Kidney (tissue), 14 donors: ENCODE results near the gene CTSL. TPM values are rescaled to one million over a fixed set of nuclear protein-coding genes. Genes with fewer than 3 reads are reported as not detected.

Experiments
- DNase-seq, 5 donors: peaks; one replicate each; pipeline ENCODE4 v3.0.0-alpha.2; 2013 to 2020
- FAIRE-seq: peaks from 2 replicates; lab custom pipeline; 2012; peaks lifted over from hg19 to GRCh38; lab: Jason Lieb, UNC
- H3K27ac ChIP-seq, 2 donors: one replicate each; pipeline ENCODE4 v1.7.0; 2013; ENCODE audit warnings: low read depth in 2 of 2, low read length in 2 of 2, inconsistent platforms in 1 of 2
- H3K27me3 ChIP-seq: one replicate; pipeline ENCODE4 v1.7.1; 2013; ENCODE audit warnings: low read length, inconsistent platforms; ENCODE audit not compliant: control insufficient read depth, insufficient read depth
- H3K36me3 ChIP-seq, 3 donors: one replicate each; pipeline versions ENCODE4 v1.7.0 to v1.7.1; 2013; ENCODE audit warnings: low read length in 3 of 3, control low read depth in 1 of 3, inconsistent platforms in 1 of 3; ENCODE audit not compliant: insufficient read depth in 3 of 3, control insufficient read depth in 2 of 3
- H3K4me1 ChIP-seq, 3 donors: one replicate each; pipeline versions ENCODE4 v1.7.0 to v1.7.1; 2013; ENCODE audit warnings: low read length in 3 of 3, inconsistent platforms in 1 of 3, low read depth in 1 of 3; ENCODE audit not compliant: control insufficient read depth in 2 of 3, insufficient read depth in 2 of 3
- H3K4me3 ChIP-seq, 3 donors: one replicate each; pipeline versions ENCODE4 v1.7.0 to v1.8.1; 2013; ENCODE audit warnings: low read length in 3 of 3, control low read depth in 1 of 3, inconsistent platforms in 1 of 3
- H3K9ac ChIP-seq, 3 donors: one replicate each; pipeline versions ENCODE4 v1.7.0 to v1.7.1; 2013; ENCODE audit warnings: low read length in 3 of 3, control low read depth in 1 of 3, inconsistent platforms in 1 of 3
- H3K9me3 ChIP-seq, 3 donors: one replicate each; pipeline versions ENCODE4 v1.7.0 to v1.7.1; 2013; ENCODE audit warnings: low read length in 3 of 3, control low read depth in 1 of 3, inconsistent platforms in 1 of 3; ENCODE audit not compliant: control insufficient read depth in 2 of 3, insufficient read depth in 1 of 3
- intact Hi-C: fragments of 100-400 bp; cut with DNase I; formaldehyde crosslinking; loops from one replicate; pipeline ENCODE4 v1.11.1; 2022
- polyA plus RNA-seq: library from polyadenylated mRNA; stranded (reverse); fragments of 350-450 nt; fragmentation: Illumina TruSeq; extraction: RNeasy Lipid Tissue Mini Kit (QIAGEN cat#74804); gene quantifications from one replicate; pipeline ENCODE4 v1.2.3, GENCODE V29; 2014; ENCODE audit warnings: low read depth, low replicate concordance; ENCODE audit not compliant: insufficient read depth
- total RNA-seq: library from RNA; stranded (reverse); fragmentation: NEBNext Ultra II Directional; extraction: Animal tissue kit (Norgen Biotek cat#: 25700); gene quantifications from one replicate; pipeline ENCODE4 v1.2.1, GENCODE V29; 2021
- TF ChIP-seq, protein P1 (sequence below): IDR thresholded peaks from 3 replicates; pipeline ENCODE4 v1.5.1; 2012; ENCODE audit warnings: mild to moderate bottlenecking, moderate library complexity, borderline replicate concordance; ENCODE audit not compliant: insufficient read depth; ENCODE audit errors: extremely low read depth
- donor health status: control.
- donor health status: control.
- donor health status: control.
- donor health status: control.
- donor health status: control.
- donor health status: DM: yes; HTN: yes; CAD: no.
- donor health status: Normal renal cell carcinoma (clear cell type).

CTSL gene
- total and polyA plus RNA-seq, 2 donors from 2014 or later: 139 to 237 TPM

DNA sequence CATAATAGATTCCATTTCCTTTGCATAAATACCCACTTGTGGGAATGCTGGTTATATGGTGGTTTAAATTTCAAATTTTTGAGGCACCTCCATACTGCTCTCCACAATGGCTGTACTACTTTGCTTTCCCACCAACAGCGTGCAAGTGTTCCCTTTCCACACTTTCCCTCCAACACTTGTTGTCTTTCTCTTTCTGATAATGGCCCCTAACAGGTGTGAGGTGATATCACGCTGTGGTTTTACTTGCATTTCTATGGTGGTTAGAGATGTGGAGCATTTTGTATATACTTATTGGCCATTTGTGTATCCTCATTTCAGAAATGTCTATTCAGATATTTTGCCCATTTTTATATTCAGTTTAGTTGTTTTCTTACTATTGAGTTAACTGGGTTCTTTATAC is 34.6 kb downstream of the CTSL start:
- TF ChIP-seq, protein P1, sequence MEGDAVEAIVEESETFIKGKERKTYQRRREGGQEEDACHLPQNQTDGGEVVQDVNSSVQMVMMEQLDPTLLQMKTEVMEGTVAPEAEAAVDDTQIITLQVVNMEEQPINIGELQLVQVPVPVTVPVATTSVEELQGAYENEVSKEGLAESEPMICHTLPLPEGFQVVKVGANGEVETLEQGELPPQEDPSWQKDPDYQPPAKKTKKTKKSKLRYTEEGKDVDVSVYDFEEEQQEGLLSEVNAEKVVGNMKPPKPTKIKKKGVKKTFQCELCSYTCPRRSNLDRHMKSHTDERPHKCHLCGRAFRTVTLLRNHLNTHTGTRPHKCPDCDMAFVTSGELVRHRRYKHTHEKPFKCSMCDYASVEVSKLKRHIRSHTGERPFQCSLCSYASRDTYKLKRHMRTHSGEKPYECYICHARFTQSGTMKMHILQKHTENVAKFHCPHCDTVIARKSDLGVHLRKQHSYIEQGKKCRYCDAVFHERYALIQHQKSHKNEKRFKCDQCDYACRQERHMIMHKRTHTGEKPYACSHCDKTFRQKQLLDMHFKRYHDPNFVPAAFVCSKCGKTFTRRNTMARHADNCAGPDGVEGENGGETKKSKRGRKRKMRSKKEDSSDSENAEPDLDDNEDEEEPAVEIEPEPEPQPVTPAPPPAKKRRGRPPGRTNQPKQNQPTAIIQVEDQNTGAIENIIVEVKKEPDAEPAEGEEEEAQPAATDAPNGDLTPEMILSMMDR: no peak

DNA sequence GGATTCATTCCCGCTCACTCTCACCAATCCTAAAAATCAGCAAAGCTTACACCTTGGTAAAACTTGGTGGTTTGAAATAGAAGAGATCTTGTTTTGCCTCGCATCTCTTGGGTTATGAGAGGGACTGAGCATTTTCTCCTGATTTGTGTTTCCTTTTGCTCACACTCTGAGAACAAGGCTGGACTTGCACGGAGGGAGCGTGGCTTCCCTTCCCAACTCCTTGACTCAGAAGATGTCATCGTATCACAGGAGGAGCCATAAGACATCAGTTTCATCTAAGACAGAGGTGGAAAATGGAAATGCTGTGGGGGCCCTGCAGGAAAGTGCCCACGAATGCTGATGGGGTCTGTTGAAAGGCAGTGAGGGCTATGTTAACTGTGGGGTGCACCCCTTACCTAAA is 37.4 kb downstream of the CTSL start:
- DNase-seq (no peak), FAIRE-seq (no peak)
- Histone ChIP-seq H3K27ac (no peak overlapping the region), H3K4me3 (no peak overlapping the region), H3K36me3 (no peaks in the 10 kb centered on the region), H3K27me3 (no peaks in the 10 kb centered on the region), H3K9ac (no peak overlapping the region), H3K4me1 (no peaks in the 10 kb centered on the region), H3K9me3 (peaks cover 0 to 2% (median 0%) of the 10 kb centered on the region in 3 donors)
- intact Hi-C loops: no loop called here
- TF ChIP-seq, protein P1: no peak

More for the DNA sequence above, 34.6 kb downstream of the CTSL start:
- Histone ChIP-seq H3K9ac (no peak overlapping the region), H3K4me3 (no peak overlapping the region), H3K9me3 (peaks cover 0 to 2% (median 0%) of the 10 kb centered on the region in 3 donors), H3K36me3 (no peaks in the 10 kb centered on the region), H3K27ac (no peak overlapping the region), H3K4me1 (no peaks in the 10 kb centered on the region), H3K27me3 (no peaks in the 10 kb centered on the region)
- DNase-seq (no peak), FAIRE-seq (no peak)
- intact Hi-C loops: no loop called here

DNA sequence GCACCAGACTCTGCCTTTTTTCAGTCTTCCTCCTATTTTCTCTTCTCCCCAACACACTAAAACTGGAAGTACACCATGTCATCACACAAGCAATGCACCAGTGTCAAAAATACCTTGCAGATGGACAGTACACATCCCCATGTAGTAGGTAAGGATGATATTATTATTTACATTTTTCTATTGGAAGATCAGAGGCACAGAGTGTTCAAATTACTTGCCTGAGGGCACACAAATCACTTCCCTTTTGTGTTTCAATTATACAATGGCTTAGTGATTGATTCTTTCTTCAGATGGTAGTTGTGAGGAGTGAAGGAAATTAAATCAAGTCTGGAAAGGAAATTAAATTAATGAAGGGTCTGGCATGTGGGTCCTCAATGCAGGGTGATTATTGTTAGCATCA is 39.6 kb downstream of the CTSL start:
- H3K9ac ChIP-seq: no peak overlapping the region
- H3K9me3 ChIP-seq: no peaks in the 10 kb centered on the region
- intact Hi-C loops: no loop called here
- no peaks in the 10 kb centered on the region for H3K36me3 ChIP-seq
- no peaks in the 10 kb centered on the region for H3K4me1 ChIP-seq
- no peak overlapping the region for H3K27ac ChIP-seq
- DNase-seq (no peak), FAIRE-seq (no peak)
- no peak overlapping the region for H3K4me3 ChIP-seq
- TF ChIP-seq, protein P1: no peak
- no peaks in the 10 kb centered on the region for H3K27me3 ChIP-seq

DNA sequence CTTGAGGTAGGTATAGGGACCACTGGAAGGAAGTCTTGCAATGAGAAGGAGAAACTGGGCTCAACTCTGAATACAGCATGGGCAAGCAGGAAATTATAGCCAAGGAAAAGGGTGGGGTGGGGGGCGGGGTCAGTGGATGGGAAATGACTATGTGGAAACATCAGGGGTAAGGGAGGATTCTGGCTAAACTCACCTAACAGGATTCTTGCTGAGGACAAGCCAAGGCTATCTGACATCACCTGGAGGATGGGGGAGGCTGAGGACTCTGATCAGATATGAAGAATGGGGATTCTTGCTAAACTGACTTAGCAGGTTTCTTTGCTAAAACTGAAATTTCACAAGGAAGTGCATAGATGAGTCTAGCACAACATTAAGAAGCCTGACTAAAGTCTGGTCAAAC is 40.8 kb downstream of the CTSL start:
- intact Hi-C loops: no loop called here
- no peak for FAIRE-seq
- no peaks in the 10 kb centered on the region for H3K9me3 ChIP-seq

More for the DNA sequence above, 40.8 kb downstream of the CTSL start:
- Histone ChIP-seq H3K4me1 (no peaks in the 10 kb centered on the region), H3K9ac (no peak overlapping the region), H3K36me3 (no peaks in the 10 kb centered on the region), H3K27ac (no peak overlapping the region), H3K4me3 (no peak overlapping the region), H3K27me3 (no peaks in the 10 kb centered on the region)
- DNase-seq: no peak
- TF ChIP-seq, protein P1: no peak
